Uterus (tissue), 2 donors: ENCODE results near the gene CCR3.

Experiments
- POLR2A ChIP-seq, 2 donors: fragments of 450-650 bp; IDR thresholded peaks; one replicate each; pipeline ENCODE4 v1.6.1; 2016; ENCODE audit warnings: antibody characterized with exemption in 2 of 2, mild to moderate bottlenecking in 1 of 2, moderate library complexity in 1 of 2
- TF ChIP-seq, protein P1 (sequence below), 4 experiments: fragments of 200-600 bp in 2 of 4; fragments of 450-650 bp in 2 of 4; sonication (generic) in 2 of 4; IDR thresholded peaks; one replicate each; pipeline ENCODE4 v1.5.1; 2016 to 2019; ENCODE audit warnings: antibody characterized with exemption in 4 of 4, mild to moderate bottlenecking in 2 of 4, moderate library complexity in 1 of 4

- no peak for TF ChIP-seq POLR2A (IDR thresholded peaks at IDR 0.05)
- TF ChIP-seq, protein P1, sequence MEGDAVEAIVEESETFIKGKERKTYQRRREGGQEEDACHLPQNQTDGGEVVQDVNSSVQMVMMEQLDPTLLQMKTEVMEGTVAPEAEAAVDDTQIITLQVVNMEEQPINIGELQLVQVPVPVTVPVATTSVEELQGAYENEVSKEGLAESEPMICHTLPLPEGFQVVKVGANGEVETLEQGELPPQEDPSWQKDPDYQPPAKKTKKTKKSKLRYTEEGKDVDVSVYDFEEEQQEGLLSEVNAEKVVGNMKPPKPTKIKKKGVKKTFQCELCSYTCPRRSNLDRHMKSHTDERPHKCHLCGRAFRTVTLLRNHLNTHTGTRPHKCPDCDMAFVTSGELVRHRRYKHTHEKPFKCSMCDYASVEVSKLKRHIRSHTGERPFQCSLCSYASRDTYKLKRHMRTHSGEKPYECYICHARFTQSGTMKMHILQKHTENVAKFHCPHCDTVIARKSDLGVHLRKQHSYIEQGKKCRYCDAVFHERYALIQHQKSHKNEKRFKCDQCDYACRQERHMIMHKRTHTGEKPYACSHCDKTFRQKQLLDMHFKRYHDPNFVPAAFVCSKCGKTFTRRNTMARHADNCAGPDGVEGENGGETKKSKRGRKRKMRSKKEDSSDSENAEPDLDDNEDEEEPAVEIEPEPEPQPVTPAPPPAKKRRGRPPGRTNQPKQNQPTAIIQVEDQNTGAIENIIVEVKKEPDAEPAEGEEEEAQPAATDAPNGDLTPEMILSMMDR (IDR thresholded peaks at IDR 0.05) = no peak
These were observed 42.0 kb upstream of the CCR3 start for GRCh38 chr3:46200211-46200610.
